Measurements from ENCODE around the gene DAPK2.
"Not testable (repeated sequence)": the region's sequence is repeated elsewhere in the genome, so short reads cannot be mapped to it uniquely, and the experiment has no call there.

The DAPK2 gene

DNA sequence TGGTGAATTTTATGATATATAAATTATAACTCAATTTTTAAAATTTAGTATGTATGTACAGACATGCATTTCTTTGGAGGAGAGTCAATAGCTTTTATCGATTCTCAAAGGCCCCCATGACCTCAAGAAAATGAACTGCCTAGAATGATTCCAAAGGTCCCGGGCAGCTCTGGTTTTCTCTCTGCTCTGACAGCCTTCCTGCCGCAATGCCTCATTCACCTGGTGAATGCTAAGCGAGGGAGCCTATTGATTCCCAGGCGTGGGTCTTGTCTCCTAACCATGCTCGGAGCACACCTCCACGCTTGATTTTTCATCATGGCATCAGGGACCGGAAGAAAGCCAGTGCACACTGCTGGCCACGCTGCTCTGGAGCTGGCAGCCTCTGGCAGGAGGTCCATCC lies 132.9 kb downstream of the DAPK2 start:
- no peak for DNase-seq

DNA sequence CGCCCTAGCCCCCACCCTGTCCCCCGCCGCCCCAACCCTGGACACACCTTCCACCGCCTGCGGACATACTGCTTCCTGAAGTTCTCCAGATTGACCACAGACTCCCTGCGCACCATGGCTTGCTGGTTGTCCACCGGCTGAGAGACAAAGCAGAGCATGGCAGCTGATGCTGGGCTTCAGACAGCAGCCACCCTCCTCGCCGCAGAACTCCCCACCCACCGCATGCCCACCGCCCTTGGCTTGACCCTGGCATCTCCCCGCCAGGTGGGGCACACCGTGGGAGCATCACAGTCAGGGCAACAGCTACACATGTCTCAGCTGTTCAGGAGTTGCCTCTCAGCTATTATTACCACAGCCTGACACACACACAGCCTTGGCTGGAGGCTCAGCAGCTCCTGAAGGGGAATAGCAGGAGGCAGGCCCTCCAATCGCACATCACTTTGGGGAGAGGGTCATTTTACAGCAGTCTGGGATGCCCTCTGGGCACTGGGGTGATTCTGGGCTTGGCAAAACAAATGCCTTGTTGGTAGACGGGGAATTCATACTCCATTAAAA lies 134.1 kb downstream of the DAPK2 start:
- DNase-seq = no peak

GRCh38 chr15:63911160-63911559 lies 135.1 kb downstream of the DAPK2 start:
- DNase-seq = no peak

DNA sequence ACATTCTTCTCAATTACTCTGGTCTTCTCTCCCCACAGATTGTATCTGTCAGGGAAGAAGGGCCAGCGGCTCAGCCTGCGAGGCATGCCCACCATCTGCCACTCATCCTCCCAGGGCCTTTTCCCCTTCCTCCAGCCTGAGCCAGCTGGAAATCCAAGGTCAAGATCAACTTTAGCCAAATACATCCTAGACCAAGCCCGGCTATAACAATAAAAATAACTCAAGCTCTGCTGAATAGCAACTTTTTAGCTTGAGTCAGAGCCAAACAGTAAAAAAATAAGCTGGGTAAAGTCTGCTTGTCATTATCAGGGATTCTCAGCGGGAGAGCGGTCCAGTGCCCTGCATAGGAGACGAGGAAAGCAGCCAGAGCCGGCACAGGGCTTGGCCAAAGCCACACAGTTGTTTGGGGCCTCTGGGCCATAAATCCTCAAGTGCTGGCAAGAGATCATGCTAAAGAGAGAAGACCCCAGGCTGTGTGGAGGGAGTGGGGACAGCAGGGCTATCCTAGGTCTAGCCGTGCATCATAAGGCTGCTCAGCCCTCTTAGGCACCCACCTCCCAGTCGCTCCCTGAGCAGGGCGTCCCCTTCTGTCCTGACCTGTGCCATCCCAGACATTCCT lies 136.4 kb downstream of the DAPK2 start:
- no peak for DNase-seq

DNA sequence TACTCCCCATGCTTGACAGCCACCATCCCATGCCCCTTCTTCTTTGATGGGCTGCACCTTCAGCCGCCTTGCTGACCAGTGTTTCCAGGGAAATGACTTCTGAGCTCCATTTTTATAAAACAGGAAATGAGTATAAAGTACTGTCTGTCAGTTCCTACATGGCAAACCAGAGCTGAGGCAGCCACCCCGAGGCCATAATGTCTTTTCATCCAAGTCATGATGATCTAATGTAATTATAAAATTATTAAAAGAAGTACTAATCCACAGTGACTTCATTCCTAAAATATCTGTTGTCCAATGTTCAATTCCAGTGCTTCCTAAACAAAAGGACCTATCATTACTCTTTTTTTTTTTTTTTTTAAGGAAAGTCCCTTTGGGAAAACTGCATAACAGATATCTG lies 137.3 kb downstream of the DAPK2 start:
- DNase-seq = no peak

DNA sequence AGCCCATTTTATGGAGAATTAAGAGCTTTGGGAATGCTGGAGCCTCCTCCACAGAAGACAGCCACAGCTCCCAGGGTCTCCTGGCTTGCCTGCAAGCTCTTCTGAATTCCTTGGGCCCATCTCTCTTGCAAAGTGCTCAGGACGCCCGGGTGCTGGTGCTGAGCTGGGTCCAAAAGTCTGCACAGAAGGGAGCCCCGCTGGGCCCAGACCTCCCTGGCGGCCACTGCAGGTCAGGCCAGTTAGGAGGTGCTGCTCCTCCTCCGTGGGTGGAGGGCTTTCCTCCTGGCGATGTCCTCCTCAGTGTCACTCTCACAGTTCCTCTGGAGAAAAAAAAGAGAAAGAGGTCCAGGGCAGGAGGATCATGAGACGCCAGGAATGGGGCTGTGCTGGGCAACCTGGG lies 138.0 kb downstream of the DAPK2 start:
- DNase-seq = no peak

DNA sequence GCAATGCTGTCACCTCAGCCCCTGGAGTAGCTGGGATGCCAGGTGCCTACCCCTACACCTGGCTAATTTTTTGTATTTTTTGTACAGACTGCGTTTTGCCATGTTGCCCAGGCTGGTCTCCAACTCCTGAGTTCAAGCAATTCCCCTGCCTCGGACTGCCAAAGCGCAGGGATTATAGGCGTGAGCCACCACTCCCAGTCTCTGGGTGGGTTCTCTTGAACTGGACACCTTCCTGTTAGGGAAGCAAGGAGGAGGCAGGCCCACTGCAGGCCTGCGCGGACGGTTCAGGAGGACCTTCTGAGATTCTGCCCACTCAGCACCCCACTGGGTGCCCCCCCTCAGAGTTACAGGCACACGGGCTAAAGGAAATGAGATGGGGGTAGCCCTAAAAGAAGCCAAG lies 138.8 kb downstream of the DAPK2 start:
- no peak for DNase-seq

GRCh38 chr15:63906266-63906584 lies 140.1 kb downstream of the DAPK2 start:
- no peak for DNase-seq

DNA sequence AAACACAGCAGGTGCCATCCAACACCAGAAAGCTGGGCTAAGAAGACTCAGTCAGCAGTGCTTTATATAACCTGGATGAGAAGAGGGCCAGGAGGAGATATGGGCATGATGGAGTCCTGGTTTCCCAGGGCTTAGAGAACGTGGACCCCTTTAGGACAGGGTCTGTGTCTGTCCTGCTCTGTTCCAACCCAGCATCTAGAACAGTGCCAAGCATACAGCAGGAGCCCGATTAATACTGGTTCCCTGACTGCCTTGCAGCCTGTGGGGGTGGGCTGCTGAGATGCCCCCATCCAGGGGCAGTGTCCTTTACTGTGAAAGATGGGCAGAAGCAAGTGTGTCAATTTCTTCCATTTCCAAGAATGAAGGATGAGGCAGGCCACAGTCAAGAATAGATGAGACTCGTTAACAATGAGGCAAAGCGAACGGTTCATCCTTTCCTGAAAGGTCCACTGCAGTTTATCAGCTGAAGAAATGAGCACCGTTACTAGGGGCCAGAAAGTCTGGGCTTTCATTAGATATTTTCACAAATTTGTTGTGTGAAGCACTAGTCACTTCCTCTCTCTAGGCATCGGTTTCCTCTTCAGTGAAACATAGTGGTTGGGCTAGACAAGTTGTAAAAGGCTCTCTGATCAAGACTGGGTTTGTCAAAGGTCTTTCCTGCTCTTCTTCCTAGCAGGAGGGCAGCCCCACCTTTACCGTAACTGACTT lies 140.6 kb downstream of the DAPK2 start:
- DNase-seq = peak; percentile 18

DNA sequence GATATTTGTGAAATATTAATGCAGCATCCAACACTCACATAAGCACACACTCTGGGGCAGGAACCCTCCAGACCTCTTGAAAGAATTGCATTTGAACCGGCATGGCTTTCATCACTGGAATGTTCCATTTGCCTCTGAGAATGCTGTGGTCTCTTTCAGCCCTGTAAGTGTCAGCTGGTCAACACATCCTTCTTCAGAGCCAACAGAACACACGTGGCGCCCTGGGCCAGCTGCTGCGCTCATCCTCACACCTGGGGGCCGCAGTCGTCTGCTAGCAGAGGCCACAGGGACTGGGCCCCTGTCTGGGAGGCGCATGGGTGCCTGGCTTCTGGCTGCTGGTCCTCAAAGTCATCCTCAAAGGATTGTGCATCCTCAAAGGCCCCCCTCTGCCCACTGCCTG lies 141.2 kb downstream of the DAPK2 start:
- no peak for DNase-seq

DNA sequence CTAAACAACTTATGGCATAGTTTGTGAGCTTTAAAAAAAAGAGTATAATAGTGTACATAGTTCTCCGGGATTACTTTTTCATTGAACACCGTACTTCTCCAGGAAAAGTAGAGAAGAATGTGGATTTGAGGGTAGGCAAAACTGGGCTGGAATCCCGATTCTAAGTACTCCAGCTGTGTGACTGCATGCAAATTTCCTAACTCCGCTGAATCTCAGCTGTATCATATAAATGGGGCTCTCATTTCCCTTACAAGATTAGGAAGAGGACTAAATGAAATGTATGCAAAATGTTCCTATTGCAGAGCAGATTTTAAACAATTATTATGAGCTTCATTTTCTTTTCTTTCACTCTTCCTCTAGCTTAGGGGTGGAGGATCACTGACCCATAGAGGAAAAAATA lies 142.2 kb downstream of the DAPK2 start:
- no peak for DNase-seq

- no peak for DNase-seq
Observed at GRCh38 chr15:63902671-63903035, 143.6 kb downstream of the DAPK2 start.

DNA sequence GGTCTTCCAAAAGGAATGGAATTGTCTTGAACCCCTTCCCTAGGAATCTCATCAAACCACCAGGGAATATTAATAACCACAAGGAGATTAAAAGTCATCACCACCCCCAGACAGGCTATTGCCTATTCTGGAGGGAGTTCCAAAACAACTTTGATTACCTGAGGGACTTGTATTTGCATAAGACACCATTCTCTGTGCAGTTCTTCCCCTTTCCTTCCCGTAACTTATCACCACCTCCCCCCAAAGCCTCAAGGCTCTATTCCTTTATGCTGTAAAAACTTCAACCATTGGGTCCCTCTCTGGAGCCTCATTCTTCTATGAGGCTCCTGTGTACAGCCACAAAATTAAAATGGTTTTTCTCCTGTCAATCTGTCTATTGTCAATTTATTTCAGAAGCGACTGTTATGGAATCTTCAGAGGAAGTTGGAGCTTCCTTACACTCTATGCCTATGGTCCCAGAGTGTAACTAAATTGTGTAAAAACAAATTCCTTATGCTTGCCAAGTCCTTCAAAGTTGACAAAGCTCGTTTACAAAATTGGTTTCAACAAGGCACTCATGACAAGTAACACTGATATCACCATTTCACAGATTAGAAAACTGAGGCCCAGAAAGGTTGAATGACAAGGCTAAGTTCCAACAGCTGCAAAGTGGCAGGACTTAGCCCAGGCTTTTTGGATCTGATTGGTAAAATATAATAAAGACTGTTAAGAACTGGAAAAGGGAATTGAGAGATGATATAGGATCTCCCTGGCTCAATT lies 144.2 kb downstream of the DAPK2 start:
- no peak for DNase-seq

GRCh38 chr15:63900306-63900705 lies 146.0 kb downstream of the DAPK2 start:
- DNase-seq = no peak

GRCh38 chr15:63899606-63900005 lies 146.7 kb downstream of the DAPK2 start:
- not testable (repeated sequence) for DNase-seq

- DNase-seq = no peak
Observed at GRCh38 chr15:63899193-63899592, 147.1 kb downstream of the DAPK2 start.

DNA sequence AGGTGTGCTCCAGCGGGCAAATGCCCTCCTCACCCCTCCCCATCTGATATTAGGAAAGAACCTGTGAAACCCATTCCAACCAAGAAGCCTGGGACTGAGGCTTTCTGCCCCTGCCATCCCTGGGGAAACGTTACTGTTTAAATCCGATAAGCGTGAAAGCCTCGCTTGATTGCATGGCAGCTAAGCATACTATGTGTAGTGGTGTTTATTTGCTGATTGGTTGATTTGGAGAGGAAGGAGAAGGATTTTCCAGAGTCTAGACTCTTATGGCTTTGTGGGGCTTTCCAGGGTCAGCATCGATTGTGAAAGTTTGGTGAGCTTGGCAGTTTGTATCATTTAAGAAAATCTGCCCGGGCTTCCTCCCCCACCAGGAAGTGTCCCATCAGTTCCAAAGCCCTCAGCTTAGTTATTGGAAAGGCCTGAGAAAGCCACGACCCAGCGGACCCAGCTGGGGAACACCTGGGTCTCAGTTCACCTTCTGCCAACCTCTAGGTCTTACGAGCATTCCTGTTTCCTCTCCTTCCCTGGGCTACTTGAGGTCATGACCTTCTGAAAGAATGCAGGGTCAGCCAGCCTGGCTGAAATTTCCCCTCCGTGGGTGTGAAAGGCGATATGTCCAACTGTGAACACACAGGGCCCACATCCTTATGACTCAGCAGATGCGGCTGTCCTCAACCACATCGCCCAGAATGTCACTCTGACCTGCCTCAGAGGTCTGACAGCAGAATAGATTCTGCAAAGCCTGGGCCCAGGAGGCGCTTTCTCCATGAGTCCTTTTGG lies 149.8 kb downstream of the DAPK2 start:
- no peak for DNase-seq

DNA sequence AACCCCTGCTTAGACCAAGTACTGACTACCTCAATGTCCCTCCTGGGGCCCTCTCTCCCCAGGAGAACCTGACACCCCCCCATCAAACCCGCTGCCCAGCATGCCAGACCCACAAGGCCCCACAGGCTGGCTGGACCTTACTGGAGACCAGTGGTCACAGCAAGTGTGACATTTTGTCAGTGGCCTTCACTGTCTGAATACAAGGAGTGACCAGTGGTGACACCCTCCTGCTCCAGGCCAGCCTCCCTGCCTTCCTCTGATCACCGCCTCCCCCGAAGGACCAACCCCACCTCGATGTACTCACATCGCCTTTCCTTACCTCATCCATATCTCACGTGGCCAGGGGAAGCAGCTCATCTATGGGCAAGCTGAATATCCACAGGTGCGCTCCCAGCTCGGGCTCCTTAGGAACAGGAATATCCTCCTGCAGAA lies 150.5 kb downstream of the DAPK2 start:
- no peak for DNase-seq

GRCh38 chr15:63895194-63895593 lies 151.1 kb downstream of the DAPK2 start:
- DNase-seq = no peak

- no peak for DNase-seq
Observed at GRCh38 chr15:63894662-63894949, 151.7 kb downstream of the DAPK2 start.

- no peak for DNase-seq
Observed at GRCh38 chr15:63893866-63894661, 152.2 kb downstream of the DAPK2 start.

- peak; percentile 80 for DNase-seq
Observed at GRCh38 chr15:63892794-63893441, 153.4 kb downstream of the DAPK2 start.
